Choroid plexus epithelial cell (primary cell): ENCODE data around the gene ADAMTS10.

Experiments
- DNase-seq: peaks from one replicate; pipeline ENCODE4 v3.0.0-alpha.2; 2010; ENCODE audit warnings: low read depth
- H3K4me3 ChIP-seq: 2 replicates; pipeline ENCODE4 v1.5.1; 2011; ENCODE audit warnings: low read depth, mild to moderate bottlenecking, control low read depth, low read length, moderate library complexity
- CTCF ChIP-seq: conservative IDR thresholded peaks from 2 replicates; pipeline ENCODE4 v1.5.1; 2011; ENCODE audit warnings: low read depth, mild to moderate bottlenecking, control low read depth, inconsistent platforms, low read length, moderate library complexity

Gene ADAMTS10

GRCh38 chr19:8615024-8615423, 4.5 kb upstream of the ADAMTS10 start:
- no peak for TF ChIP-seq CTCF

GRCh38 chr19:8614455-8614854, 3.9 kb upstream of the ADAMTS10 start:
- DNase-seq: no peak
- no peak overlapping the region for H3K4me3 ChIP-seq
- TF ChIP-seq CTCF: no peak

More at GRCh38 chr19:8615024-8615423, 4.5 kb upstream of the ADAMTS10 start:
- no peak overlapping the region for H3K4me3 ChIP-seq
- DNase-seq: no peak

- no peak for TF ChIP-seq CTCF
- no peak for DNase-seq
- no peak overlapping the region for H3K4me3 ChIP-seq
Observed at GRCh38 chr19:8612807-8613171, 2.3 kb upstream of the ADAMTS10 start.

- DNase-seq: peak; percentile 77
- no peak overlapping the region for H3K4me3 ChIP-seq
- no peak for TF ChIP-seq CTCF
Observed at GRCh38 chr19:8611877-8612806, 1.6 kb upstream of the ADAMTS10 start.

- DNase-seq: no peak
- TF ChIP-seq CTCF: no peak
- H3K4me3 ChIP-seq: no peak overlapping the region
Observed at GRCh38 chr19:8611391-8611876, 919 bp upstream of the ADAMTS10 start.

GRCh38 chr19:8610936-8611300, 403 bp upstream of the ADAMTS10 start:
- no peak for TF ChIP-seq CTCF
- H3K4me3 ChIP-seq: no peak overlapping the region
- no peak for DNase-seq
